Ovary (tissue), 9 donors: Measurements from ENCODE around the gene AMACR. TPM values are rescaled to one million over a fixed set of nuclear protein-coding genes. Genes with fewer than 3 reads are reported as not detected.

Source experiments
- DNase-seq, 5 donors: peaks; one replicate each; pipeline ENCODE4 v3.0.0-alpha.2; 2019 to 2020
- H3K27ac ChIP-seq, 2 donors: fragments of 200-600 bp; one replicate each; pipeline versions ENCODE4 v1.5.1 to v1.8.0; 2019 to 2022
- H3K27me3 ChIP-seq: fragments of 200-600 bp; one replicate; pipeline ENCODE4 v1.8.0; 2022
- H3K36me3 ChIP-seq: fragments of 200-600 bp; sonication (generic); one replicate; pipeline ENCODE4 v1.5.1; 2019
- H3K4me1 ChIP-seq: one replicate; pipeline ENCODE4 v1.8.1; 2013; ENCODE audit warnings: mild to moderate bottlenecking, moderate library complexity; ENCODE audit not compliant: insufficient read depth
- H3K4me3 ChIP-seq: fragments of 200-600 bp; sonication (generic); one replicate; pipeline ENCODE4 v1.5.1; 2017
- H3K9me3 ChIP-seq, 2 donors: fragments of 200-600 bp in 1 of 2; sonication (generic) in 1 of 2; one replicate each; pipeline versions ENCODE4 v1.5.1 to v1.8.1; 2013 to 2019; ENCODE audit warnings: mild to moderate bottlenecking in 1 of 2, moderate library complexity in 1 of 2
- EP300 ChIP-seq: sonication (generic); formaldehyde crosslinking; IDR thresholded peaks from one replicate; pipeline ENCODE4 v1.6.1; 2017; ENCODE audit warnings: antibody characterized with exemption
- POLR2A ChIP-seq: fragments of 450-650 bp; IDR thresholded peaks from one replicate; pipeline ENCODE4 v1.6.1; 2017; ENCODE audit warnings: antibody characterized with exemption, mild to moderate bottlenecking, moderate library complexity
- WGBS, 3 donors: extraction: QIAGEN DNeasy Blood & Tissue Kit in 1 of 3; methylation state at CpG; one replicate each; pipeline versions ENCODE4 v1.1.5 to v1.1.7; 2013 to 2017; 5-methylcytosine and 5-hydroxymethylcytosine counted together
- intact Hi-C, 4 donors: fragments of 100-400 bp; cut with DNase I; formaldehyde crosslinking; loops; one replicate each; pipeline versions ENCODE4 v1.11.0 to v1.15.1; 2022 to 2023
- polyA plus RNA-seq, 2 donors: library from polyadenylated mRNA; stranded (reverse); fragments of 200-250 nt in 1 of 2; fragments of 350-450 nt in 1 of 2; fragmentation: Illumina TruSeq in 1 of 2; extraction: RNeasy Lipid Tissue Mini Kit (QIAGEN cat#74804) in 1 of 2; gene quantifications; one replicate each; pipeline ENCODE4 v1.2.3, GENCODE V29; 2013 to 2014
- small RNA-seq: library from RNA; depleted of rRNA; stranded (forward); fragments of <200 nt; gene quantifications from one replicate; pipeline ENCODE3, GENCODE V24; 2016
- total RNA-seq, 7 donors: library from RNA; depleted of rRNA in 2 of 7; stranded (reverse); fragments of >200 nt in 2 of 7; fragmentation: NEBNext Ultra II Directional in 3 of 7; extraction: Animal tissue kit (Norgen Biotek cat#: 25700) in 3 of 7; gene quantifications; one replicate each; pipeline versions ENCODE4 v1.1.0 to v1.2.4, GENCODE V29; 2016 to 2023
- TF ChIP-seq, protein P1 (sequence below), 3 donors: fragments of 450-650 bp in 2 of 3; fragments of 200-600 bp in 1 of 3; IDR thresholded peaks; one replicate each; pipeline versions ENCODE4 v1.5.1 to v1.8.0; 2016 to 2022; ENCODE audit warnings: antibody characterized with exemption in 3 of 3, mild to moderate bottlenecking in 1 of 3
- donor health status: DM: no; HTN: no; CAD: no; lungs with moderate emphysema.
- donor health status: DM: no; HTN: no; CAD: no.
- donor health status: Bipolar disorder and iron deficiency.
- donor health status: DM: yes; HTN: yes; CAD: no.
- donor health status: DM: no; HTN: no; CAD: no.
- donor health status: DM: yes; HTN: yes; CAD: no.

Gene AMACR
- total and polyA plus RNA-seq, 9 donors, result 3.9 to 13.4 (median 7.8) TPM

DNA sequence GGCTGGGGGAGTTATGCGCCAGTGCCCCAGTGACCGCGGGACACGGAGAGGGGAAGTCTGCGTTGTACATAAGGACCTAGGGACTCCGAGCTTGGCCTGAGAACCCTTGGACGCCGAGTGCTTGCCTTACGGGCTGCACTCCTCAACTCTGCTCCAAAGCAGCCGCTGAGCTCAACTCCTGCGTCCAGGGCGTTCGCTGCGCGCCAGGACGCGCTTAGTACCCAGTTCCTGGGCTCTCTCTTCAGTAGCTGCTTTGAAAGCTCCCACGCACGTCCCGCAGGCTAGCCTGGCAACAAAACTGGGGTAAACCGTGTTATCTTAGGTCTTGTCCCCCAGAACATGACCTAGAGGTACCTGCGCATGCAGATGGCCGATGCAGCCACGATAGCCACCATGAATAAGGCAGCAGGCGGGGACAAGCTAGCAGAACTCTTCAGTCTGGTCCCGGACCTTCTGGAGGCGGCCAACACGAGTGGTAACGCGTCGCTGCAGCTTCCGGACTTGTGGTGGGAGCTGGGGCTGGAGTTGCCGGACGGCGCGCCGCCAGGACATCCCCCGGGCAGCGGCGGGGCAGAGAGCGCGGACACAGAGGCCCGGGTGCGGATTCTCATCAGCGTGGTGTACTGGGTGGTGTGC, 71.4 kb downstream of the AMACR start, which contains the start of gene RXFP3:
RXFP3 (plus strand) TSS at position 6 of the 636 bp plus-strand sequence; CDS start at position 361, 355 bp downstream.
- WGBS, 3 donors, result 3 to 6% (median 6%) methylated on average over 43 to 45 of the region's 45 CpGs
- Histone ChIP-seq H3K9me3 (no peaks in the 10 kb centered on the region), H3K27ac (no peak within 1 kb of the TSS), H3K27me3 (no peaks in the 10 kb centered on the region), H3K4me1 (peaks cover 9% of the 10 kb centered on the region), H3K36me3 (no peaks in the 10 kb centered on the region), H3K4me3 (no peak within 1 kb of the TSS)
- intact Hi-C loops, result loop anchor here in 1 of 4 donors (10.0 kb wide), 1 partner anchor 502 kb away; no protein-coding TSS in a partner anchor
- DNase-seq, result no peak
- no peak for TF ChIP-seq POLR2A
- TF ChIP-seq, protein P1, sequence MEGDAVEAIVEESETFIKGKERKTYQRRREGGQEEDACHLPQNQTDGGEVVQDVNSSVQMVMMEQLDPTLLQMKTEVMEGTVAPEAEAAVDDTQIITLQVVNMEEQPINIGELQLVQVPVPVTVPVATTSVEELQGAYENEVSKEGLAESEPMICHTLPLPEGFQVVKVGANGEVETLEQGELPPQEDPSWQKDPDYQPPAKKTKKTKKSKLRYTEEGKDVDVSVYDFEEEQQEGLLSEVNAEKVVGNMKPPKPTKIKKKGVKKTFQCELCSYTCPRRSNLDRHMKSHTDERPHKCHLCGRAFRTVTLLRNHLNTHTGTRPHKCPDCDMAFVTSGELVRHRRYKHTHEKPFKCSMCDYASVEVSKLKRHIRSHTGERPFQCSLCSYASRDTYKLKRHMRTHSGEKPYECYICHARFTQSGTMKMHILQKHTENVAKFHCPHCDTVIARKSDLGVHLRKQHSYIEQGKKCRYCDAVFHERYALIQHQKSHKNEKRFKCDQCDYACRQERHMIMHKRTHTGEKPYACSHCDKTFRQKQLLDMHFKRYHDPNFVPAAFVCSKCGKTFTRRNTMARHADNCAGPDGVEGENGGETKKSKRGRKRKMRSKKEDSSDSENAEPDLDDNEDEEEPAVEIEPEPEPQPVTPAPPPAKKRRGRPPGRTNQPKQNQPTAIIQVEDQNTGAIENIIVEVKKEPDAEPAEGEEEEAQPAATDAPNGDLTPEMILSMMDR (IDR thresholded peaks at IDR 0.05), result no peak
- TF ChIP-seq EP300, result no peak

Small RNA genes lying within 50 kb of the gene (small RNA-seq; reads per million reads assigned to genes)
- not detected for gene AC139783.1

Other genes starting within 250 kb of the AMACR start
- 1 to 10 TPM; 2.9 to 9.8 (median 5.5) TPM for gene ADAMTS12, start 116.1 kb downstream of the AMACR start, total RNA-seq
- gene ADAMTS12, start 116.1 kb downstream of the AMACR start, polyA plus RNA-seq, result 1 to 10 TPM; 5.0 to 9.2 TPM
- gene RXFP3, start 71.7 kb downstream of the AMACR start, total RNA-seq, result under 1 TPM in 1 of 7 donors, not detected in 6; 0.24 TPM
- gene RXFP3, start 71.7 kb downstream of the AMACR start, polyA plus RNA-seq, result not detected
- gene SLC45A2, start 23.4 kb downstream of the AMACR start, total RNA-seq, result under 1 TPM in 1 of 7 donors, not detected in 6; 0.15 TPM
- gene SLC45A2, start 23.4 kb downstream of the AMACR start, polyA plus RNA-seq, result not detected
- 1 to 10 TPM; 3.0 to 5.6 (median 4.4) TPM for gene C1QTNF3, start 35.2 kb upstream of the AMACR start, total RNA-seq
- 10 to 100 TPM in 1 of 2 donors, 1 to 10 TPM in 1; 2.8 to 17.9 TPM for gene C1QTNF3, start 35.2 kb upstream of the AMACR start, polyA plus RNA-seq